NCI-H1105 (cell line): ENCODE results near the gene JPH3.
"Not testable (repeated sequence)": the region's sequence is repeated elsewhere in the genome, so short reads cannot be mapped to it uniquely, and the experiment has no call there.

ENCODE experiments used
- DNase-seq: peaks from one replicate; lab custom pipeline; 2025; lab: John Stamatoyannopoulos, UW

Gene JPH3

DNA sequence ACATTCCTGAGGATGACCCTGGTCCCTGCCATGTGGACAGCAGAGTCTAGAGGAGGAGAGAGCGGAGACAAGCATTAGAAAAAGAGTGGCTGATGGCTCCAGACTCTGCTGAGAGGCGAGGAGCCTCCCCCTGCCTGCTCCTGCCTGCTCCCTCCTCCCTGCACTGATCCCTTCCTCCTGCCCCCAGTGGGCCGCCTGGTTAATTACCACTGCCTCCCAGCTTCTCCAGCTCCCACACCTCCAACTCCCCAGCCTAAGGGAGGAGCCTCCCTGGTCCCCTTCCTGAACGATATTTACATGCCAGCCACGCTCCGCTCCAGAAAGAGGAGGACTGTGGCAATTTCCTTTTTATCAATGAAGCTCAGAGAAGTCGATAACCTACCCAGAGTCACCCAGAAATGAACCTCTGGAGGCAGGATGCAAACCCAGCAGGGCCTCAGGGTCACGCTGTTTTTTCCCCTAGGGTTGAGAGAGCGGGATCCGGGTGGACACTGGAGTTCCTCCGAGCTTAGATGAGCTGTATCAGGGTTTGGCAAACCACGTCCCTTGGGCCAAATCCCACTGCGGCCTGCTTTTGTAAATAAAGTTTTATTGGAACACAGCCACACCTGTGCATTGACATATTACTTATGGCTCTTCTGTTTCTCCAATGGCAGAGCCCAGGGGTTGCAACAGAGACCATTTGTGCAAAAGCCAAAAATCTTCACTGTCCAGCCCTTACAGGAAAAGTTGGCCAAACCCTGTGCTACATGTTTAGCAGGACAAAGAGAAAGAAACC, 27.1 kb upstream of the JPH3 start:
- DNase-seq: no peak

- DNase-seq: no peak
These were observed 26.1 kb upstream of the JPH3 start for GRCh38 chr16:87576171-87576570.

- DNase-seq: not testable (repeated sequence)
These were observed 24.0 kb upstream of the JPH3 start for GRCh38 chr16:87578142-87578930.

- DNase-seq: no peak
These were observed 22.6 kb upstream of the JPH3 start for GRCh38 chr16:87579691-87580090.

- no peak for DNase-seq
These were observed 21.4 kb upstream of the JPH3 start for GRCh38 chr16:87580855-87581261.

DNA sequence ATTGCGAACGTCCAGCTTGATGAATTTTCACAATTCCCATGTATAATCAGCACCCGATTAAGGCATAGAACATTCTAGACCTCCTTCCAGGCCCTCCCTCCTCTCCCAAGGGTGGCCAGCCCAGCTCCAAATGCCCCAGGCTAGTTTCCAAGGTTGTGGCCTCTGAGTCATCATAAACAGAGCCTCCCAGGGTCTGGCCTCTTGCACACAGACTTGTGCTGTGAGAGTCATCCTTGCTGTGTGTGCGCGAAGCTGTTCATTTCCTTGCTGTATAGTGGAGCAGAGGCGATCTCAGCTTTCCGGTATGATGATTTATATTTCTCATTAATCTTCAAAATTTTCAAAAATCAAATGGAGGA, 20.5 kb upstream of the JPH3 start:
- DNase-seq: no peak

GRCh38 chr16:87582216-87582965, 19.9 kb upstream of the JPH3 start:
- no peak for DNase-seq

- DNase-seq: no peak
These were observed 19.4 kb upstream of the JPH3 start for GRCh38 chr16:87582966-87583325.

GRCh38 chr16:87583453-87584131, 18.7 kb upstream of the JPH3 start:
- no peak for DNase-seq

DNA sequence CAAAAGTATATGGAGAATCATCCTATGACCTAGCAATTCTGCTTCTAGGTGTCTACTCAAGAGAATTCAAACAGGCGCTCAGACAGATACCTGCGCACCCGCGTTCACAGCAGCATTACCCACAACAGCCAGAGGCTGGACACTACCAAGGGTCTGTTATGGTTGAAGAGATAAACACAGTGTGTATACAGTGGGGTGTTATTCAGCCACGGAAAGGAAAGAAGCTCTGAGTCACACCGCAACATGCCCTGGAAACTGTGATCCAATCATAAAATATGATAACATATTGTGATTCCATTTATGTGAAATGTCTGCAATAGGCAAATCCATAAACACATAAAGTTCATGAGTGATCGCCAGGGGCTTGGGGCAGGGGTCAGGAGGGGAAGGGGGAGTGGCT, 18.0 kb upstream of the JPH3 start:
- DNase-seq: no peak

DNA sequence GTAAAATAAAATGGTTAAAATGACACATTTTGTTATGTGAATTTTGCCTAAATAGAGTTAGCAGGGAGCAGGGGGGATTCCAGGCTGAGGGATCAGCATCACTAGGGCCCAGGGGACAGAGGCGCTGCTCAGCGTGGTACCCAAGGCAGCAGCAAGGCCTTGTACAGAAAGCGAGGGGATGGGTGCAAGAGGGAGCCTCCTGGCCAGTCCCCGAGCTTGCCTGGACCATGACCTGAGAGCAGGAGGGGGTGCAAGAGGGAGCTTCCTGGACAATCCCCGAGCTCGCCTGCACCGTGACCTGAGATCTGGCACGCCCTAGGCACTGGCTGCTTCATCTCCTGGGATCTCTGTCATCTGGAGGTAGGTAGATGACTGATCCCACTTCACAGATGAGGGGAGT, 17.3 kb upstream of the JPH3 start:
- no peak for DNase-seq

- no peak for DNase-seq
These were observed 16.7 kb upstream of the JPH3 start for GRCh38 chr16:87585442-87586200.

DNA sequence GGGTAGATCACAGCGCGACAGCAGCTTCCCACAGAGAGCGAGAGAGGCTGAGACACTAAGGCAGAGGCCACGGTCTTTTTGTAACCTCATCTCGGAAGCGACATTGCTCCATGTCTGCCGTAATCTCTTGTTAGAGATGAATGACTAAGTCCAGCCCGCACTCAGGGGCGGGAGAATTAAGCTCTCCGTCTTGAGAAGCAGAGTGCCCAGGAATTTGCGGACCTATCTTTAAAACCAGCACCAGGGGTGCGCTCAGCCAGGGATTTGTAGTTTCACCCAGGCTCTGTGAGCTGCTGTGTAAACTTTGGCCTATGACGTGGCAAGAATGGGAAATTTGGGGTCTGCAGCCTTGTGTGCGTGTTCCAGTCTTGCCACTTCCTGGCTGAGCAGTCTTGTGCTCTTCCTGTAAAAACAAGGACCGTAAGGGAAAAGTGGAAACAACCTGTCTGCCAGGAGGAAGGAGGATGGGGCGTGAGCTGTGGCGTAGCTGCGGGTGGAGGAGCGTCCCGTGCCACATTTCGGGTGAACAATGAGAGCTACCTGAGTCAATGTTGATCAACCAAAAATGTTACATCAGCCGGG, 16.0 kb upstream of the JPH3 start:
- no peak for DNase-seq

DNA sequence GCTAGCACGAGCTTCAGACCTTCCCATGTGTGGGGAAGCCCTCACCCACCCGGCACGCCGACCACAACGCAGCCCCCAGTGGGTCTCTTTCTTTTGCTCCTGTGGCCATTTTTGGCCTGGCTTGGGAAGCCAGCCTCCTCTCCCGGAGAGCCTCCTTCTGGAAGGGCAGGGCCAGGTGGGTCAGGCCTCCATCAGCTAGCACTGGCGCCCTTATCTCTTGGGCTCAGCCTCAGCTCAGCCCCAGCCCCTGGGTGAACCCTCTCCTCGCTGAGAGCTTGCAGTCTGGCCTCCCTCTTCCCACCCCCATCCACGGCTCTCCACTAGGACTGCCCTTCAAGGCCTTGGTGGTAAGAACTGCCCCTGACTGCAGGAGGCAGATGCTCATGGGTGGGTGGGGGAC, 14.7 kb upstream of the JPH3 start:
- DNase-seq: no peak

- DNase-seq: no peak
These were observed 10.1 kb upstream of the JPH3 start for GRCh38 chr16:87592018-87592712.

DNA sequence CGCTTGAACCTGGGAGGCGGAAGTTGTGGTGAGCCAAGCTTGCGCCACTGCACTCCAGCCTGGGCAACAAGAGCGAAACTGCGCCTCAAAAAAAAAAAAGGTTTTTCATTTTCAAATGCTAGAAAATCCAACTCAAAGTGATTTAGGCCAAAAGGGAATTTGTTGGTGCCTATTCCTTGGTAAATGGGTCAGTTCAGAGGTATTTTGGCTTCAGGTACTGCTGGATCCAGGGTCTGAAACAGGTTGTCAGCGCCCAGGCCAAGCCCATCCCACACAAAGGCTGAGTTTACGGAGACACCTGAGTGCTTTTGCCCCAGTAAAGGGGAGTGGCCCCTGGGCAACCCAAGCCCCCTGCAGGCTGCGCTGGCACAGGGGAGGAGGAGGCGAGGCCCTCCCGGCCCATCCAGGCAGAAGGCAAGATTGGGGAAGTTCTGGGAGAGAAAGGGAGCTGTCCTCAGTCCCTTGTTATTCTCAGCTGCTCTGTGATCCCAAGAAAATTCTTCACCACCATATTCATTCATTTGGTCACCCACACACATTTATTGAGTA, 8.5 kb upstream of the JPH3 start:
- no peak for DNase-seq

DNA sequence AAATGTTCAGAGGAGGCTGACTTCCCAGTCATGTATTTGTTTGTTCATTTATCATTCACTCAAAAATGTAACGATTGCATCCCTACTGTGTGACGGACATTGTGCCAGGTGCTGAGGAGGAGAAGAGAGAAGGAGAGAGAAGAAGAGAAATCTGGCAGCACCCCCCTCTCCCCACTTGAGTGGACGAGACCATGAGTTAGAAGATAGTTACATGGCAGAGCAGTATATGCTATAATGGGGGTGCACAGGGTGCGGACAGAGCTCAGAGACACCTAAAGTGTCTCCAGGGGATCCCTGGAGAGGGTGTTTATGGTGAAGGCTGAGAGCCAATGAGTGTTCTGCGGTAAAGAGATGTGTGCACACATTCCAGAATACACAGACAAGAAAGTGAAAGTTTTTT, 6.6 kb upstream of the JPH3 start:
- no peak for DNase-seq

DNA sequence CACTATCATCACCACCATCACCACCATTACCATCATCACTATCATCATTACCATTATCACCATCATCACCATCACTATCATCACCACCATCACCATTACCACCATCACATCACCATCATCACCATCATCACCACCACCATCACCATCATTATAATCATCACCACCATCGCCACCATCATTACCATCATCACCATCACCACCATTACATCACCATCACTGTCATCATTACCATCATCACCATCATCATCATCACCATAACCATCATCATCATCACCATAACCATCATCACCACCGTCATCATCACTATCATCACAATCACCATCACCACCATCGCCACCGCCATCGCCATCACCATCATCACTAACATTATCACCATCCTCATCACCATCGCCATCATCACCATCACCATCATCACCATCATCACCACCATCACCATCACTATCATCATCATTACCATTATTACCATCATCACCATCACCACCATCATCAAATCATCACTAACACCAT, 4.9 kb upstream of the JPH3 start:
- no peak for DNase-seq

DNA sequence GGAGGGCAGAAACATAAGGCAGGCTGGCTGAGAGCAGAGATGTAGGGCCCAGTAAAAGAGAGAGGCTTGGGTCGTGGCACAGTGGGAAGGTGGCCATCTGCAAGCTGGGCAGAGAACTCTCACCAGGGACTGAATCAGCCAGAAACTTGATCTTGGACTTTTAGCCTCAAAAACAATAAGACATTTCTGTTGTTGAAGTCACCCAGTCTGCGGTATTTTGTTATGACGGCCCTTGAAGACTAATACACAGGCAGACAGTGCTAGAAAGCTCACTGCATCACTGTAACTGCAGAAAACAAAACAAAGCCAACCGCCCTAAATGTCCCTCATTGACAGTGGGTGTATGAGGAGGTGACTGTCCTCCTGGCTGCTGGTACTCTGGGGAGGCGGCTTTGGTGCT, 3.9 kb upstream of the JPH3 start:
- DNase-seq: no peak

DNA sequence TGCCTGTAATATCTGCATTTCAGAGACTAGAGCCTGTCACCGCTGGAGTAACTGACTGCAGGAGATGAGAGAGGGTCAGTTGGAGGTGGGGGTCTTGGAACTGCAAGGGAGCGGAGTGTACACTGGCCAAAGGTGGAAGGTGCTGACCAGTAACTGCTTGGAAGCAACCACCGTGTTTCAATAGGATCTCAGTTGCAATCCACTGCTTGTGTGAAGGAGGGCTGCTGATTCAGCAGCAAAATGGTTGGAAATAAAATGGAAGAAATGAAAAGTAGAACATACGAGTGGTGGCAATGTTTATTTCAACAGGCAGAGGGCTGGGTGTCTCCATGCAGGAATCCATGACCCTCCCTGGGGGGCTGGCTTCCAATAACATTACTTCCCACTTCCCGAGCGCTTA, 2.1 kb upstream of the JPH3 start:
- no peak for DNase-seq
